ENCODE data around the gene ZNF865. TPM values are rescaled to one million over a fixed set of nuclear protein-coding genes. Genes with fewer than 3 reads are reported as not detected.

The ZNF865 gene
- total RNA-seq, 2 donors from 2014 or later: 18.4 to 21.0 TPM

DNA sequence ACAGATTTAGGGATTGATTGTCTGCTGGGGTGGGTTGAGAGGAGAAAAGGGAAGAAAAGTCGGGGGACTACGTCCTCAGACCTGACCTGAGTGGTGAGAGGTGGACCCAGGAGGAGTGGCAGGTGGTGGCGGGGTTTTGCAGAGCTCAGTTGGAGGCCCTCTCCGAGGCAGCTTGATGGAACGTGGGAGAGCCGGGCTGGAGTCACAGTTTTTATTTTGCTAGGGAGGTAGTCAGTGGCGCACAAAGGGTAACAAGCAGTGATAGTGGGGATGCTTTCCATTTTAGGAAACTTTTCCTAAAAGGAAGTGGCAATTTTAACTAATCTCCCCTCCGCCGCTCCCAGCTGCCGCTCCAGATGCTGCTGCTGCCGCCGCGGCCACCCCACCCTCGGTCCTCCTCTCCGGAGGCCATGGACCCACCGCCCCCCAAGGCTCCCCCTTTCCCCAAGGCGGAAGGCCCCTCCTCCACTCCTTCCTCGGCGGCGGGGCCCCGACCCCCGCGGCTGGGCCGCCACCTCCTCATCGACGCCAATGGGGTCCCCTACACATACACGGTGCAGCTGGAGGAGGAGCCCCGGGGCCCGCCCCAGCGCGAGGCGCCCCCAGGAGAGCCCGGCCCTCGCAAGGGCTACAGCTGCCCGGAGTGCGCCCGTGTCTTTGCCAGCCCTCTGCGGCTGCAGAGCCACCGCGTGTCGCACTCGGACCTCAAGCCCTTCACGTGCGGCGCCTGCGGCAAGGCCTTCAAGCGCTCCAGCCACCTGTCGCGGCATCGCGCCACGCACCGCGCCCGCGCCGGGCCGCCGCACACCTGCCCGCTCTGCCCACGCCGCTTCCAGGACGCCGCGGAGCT is 36.9 kb downstream of the ZNF865 start:
- DNase-seq (ENCODE audit: low spot score): no peak
- under 1% methylated on average over 28 of the region's 65 CpGs for WGBS

DNA sequence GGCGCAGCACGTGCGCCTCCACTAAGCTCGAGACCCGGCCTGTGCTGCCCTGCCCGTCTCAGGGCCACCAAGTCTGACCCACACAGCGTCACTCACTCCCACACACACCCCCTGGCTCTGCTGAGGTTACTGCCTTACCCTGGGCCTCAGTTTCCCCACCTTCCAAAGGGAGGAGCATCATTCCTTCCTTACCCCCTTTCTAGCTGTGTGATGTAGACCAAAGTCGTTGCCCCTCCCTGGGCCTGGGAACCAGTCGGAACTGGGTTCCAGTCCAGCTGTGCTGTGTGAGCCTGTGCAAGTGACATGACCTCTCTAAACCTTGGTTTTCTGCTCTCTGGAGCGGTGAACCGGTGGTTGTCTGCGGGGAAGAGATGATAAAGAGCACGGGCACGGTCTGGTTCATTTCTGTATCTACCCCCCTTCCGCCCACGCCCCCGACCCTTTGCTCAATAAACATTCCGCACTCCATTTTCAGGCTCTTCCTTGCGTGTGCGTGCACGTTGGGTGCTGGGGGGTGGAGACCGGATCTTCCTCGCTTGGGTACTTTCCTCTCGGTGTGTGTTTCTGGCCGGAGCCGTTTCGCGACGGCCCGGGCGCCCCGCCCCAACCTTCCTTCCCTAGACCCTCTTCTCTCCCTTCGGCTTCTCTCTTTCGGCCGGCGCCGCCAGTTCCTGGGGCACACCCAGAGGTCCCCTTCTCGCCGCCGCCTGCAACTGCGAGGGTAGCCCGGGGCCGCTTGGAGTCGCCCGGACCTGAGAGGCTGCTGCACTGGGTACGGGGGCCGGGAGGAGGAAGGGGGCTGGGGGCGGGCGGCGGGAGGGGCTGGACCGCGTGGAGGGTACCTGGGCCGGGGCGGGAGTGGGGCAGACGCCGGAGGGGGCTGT is 37.8 kb downstream of the ZNF865 start, which contains the start of gene ZNF581:
ZNF581 (plus strand) TSS at position 647 of the 884 bp plus-strand sequence. CDS start 923 bp downstream, outside the sequence.
- Histone ChIP-seq H3K4me1 (replicated peaks) (peaks cover 33% of the 10 kb centered on the region), H3K27ac (peak within 1 kb of the TSS; percentile 93 to 95), H3K9me3 (no peaks in the 10 kb centered on the region), H3K4me3 (peak within 1 kb of the TSS; percentile 85 to 91), H3K36me3 (no peaks in the 10 kb centered on the region), H3K27me3 (replicated peaks; ENCODE audit: insufficient read depth) (no peaks in the 10 kb centered on the region)
- peak; percentile 56 for DNase-seq (ENCODE audit: low spot score)
- 3% methylated on average over 53 of the region's 56 CpGs for WGBS
- TF ChIP-seq POLR2AphosphoS5 (IDR thresholded peaks at IDR 0.05) (peak; percentile 86), POLR2A (IDR thresholded peaks at IDR 0.05) (no peak)
- TF ChIP-seq, protein P1, sequence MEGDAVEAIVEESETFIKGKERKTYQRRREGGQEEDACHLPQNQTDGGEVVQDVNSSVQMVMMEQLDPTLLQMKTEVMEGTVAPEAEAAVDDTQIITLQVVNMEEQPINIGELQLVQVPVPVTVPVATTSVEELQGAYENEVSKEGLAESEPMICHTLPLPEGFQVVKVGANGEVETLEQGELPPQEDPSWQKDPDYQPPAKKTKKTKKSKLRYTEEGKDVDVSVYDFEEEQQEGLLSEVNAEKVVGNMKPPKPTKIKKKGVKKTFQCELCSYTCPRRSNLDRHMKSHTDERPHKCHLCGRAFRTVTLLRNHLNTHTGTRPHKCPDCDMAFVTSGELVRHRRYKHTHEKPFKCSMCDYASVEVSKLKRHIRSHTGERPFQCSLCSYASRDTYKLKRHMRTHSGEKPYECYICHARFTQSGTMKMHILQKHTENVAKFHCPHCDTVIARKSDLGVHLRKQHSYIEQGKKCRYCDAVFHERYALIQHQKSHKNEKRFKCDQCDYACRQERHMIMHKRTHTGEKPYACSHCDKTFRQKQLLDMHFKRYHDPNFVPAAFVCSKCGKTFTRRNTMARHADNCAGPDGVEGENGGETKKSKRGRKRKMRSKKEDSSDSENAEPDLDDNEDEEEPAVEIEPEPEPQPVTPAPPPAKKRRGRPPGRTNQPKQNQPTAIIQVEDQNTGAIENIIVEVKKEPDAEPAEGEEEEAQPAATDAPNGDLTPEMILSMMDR (IDR thresholded peaks at IDR 0.05): peak in 1 of 4 experiments; percentile 9
- intact Hi-C loops (cut with DNase I): no loop called here

More for the DNA sequence above, 36.9 kb downstream of the ZNF865 start:
- H3K27me3 ChIP-seq (replicated peaks; ENCODE audit: insufficient read depth): no peaks in the 10 kb centered on the region
- intact Hi-C loops (cut with DNase I): no loop called here
- no peak for TF ChIP-seq POLR2A (IDR thresholded peaks at IDR 0.05)
- TF ChIP-seq, protein P1 (IDR thresholded peaks at IDR 0.05): no peak
- TF ChIP-seq POLR2AphosphoS5 (IDR thresholded peaks at IDR 0.05): no peak
- peak overlapping the region; percentile 93 to 95 for H3K27ac ChIP-seq
- peaks cover 31% of the 10 kb centered on the region for H3K4me1 ChIP-seq (replicated peaks)
- H3K4me3 ChIP-seq: peak overlapping the region; percentile 85 to 91
- no peaks in the 10 kb centered on the region for H3K9me3 ChIP-seq
- H3K36me3 ChIP-seq: no peaks in the 10 kb centered on the region

DNA sequence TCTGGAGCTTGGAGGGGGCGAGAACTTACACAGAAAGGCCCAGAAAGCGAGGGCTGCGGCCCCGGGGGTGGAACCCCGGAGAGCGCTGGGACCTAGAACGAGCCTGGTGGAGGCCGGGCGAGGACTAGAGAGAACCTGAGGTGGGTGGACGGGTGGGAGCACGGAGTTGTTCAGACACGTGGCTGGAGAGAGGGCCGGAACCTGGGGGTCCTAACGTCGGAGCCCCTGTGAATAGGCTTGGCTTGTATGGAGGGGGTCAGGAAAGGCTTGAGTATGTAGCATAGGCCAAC is 38.4 kb downstream of the ZNF865 start:
- TF ChIP-seq, protein P1 (IDR thresholded peaks at IDR 0.05): no peak
- TF ChIP-seq POLR2A (IDR thresholded peaks at IDR 0.05): no peak
- TF ChIP-seq POLR2AphosphoS5 (IDR thresholded peaks at IDR 0.05): no peak
- 2% methylated on average over 15 of the region's 15 CpGs for WGBS
- no peaks in the 10 kb centered on the region for H3K36me3 ChIP-seq
- intact Hi-C loops (cut with DNase I): no loop called here
- H3K4me1 ChIP-seq (replicated peaks): peaks cover 37% of the 10 kb centered on the region
- no peaks in the 10 kb centered on the region for H3K9me3 ChIP-seq
- H3K4me3 ChIP-seq: peak overlapping the region; percentile 85 to 91
- H3K27me3 ChIP-seq (replicated peaks; ENCODE audit: insufficient read depth): no peaks in the 10 kb centered on the region
- DNase-seq (ENCODE audit: low spot score): no peak
- H3K27ac ChIP-seq: peak overlapping the region; percentile 93 to 95

DNA sequence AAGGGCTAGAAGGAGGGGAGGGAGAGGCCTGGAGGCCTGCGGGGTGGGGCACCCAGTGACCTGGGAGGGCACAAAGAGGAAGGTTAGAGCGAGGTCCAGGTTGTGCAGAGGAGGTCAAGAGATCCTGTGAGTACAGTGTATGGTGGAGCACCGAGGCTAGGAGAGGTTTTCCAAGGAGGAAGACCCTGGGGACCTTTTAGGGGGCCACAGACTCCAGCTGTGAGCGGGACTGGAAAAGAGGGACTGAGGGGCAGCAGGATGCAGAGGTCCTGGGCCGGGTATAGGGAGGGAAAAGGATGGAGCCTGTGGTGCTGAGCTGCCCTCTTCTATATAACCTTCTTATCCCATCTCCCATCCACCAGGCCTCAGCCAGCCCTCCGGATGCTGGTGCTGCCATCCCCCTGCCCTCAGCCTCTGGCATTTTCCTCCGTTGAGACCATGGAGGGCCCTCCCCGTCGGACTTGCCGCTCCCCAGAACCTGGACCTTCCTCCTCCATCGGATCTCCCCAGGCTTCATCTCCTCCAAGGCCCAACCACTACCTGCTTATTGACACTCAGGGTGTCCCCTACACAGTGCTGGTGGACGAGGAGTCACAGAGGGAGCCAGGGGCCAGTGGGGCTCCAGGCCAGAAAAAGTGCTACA is 38.9 kb downstream of the ZNF865 start:
- DNase-seq (ENCODE audit: low spot score): no peak
- intact Hi-C loops (cut with DNase I): no loop called here
- Histone ChIP-seq H3K36me3 (no peaks in the 10 kb centered on the region), H3K9me3 (no peaks in the 10 kb centered on the region), H3K27ac (peak overlapping the region; percentile 93 to 95), H3K4me1 (replicated peaks) (peaks cover 38% of the 10 kb centered on the region), H3K4me3 (peak overlapping the region; percentile 85 to 91), H3K27me3 (replicated peaks; ENCODE audit: insufficient read depth) (no peaks in the 10 kb centered on the region)
- 39% methylated on average over 12 of the region's 12 CpGs for WGBS
- TF ChIP-seq POLR2AphosphoS5 (IDR thresholded peaks at IDR 0.05) (no peak), POLR2A (IDR thresholded peaks at IDR 0.05) (no peak)
- TF ChIP-seq, protein P1 (IDR thresholded peaks at IDR 0.05): no peak
